ENCODE measurements around the gene RANBP10.

DNA sequence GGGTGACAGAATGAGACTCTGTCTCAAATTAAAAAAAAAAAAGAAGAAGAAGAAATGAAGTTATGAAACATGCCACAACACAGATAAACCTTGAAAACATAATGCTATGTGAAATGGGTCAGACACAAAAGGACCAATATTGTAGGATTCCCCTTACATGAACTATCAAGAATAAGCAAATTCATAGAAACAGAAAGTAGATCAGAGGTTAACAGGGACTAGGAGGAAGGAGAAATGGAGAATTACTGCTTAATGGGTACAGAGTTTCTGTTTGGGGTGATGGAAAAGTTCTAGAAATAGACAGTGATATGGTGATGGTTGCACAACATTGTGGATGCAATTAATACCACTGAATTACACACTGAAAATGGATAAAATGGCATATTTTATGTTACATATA lies 16.3 kb downstream of the RANBP10 start:
- TF ChIP-seq, protein P1, sequence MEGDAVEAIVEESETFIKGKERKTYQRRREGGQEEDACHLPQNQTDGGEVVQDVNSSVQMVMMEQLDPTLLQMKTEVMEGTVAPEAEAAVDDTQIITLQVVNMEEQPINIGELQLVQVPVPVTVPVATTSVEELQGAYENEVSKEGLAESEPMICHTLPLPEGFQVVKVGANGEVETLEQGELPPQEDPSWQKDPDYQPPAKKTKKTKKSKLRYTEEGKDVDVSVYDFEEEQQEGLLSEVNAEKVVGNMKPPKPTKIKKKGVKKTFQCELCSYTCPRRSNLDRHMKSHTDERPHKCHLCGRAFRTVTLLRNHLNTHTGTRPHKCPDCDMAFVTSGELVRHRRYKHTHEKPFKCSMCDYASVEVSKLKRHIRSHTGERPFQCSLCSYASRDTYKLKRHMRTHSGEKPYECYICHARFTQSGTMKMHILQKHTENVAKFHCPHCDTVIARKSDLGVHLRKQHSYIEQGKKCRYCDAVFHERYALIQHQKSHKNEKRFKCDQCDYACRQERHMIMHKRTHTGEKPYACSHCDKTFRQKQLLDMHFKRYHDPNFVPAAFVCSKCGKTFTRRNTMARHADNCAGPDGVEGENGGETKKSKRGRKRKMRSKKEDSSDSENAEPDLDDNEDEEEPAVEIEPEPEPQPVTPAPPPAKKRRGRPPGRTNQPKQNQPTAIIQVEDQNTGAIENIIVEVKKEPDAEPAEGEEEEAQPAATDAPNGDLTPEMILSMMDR (IDR thresholded peaks at IDR 0.05) = no peak
- TF ChIP-seq EZH2 (IDR thresholded peaks at IDR 0.05) = no peak
